Activated T-cell treated with anti-CD3 and anti-CD28 coated beads for 48 hours (primary cell): ENCODE results near the gene SHC3.

Source experiments
- DNase-seq: peaks from one replicate; pipeline ENCODE4 v3.0.0-alpha.2; 2020; ENCODE audit warnings: low read depth

Gene SHC3

DNA sequence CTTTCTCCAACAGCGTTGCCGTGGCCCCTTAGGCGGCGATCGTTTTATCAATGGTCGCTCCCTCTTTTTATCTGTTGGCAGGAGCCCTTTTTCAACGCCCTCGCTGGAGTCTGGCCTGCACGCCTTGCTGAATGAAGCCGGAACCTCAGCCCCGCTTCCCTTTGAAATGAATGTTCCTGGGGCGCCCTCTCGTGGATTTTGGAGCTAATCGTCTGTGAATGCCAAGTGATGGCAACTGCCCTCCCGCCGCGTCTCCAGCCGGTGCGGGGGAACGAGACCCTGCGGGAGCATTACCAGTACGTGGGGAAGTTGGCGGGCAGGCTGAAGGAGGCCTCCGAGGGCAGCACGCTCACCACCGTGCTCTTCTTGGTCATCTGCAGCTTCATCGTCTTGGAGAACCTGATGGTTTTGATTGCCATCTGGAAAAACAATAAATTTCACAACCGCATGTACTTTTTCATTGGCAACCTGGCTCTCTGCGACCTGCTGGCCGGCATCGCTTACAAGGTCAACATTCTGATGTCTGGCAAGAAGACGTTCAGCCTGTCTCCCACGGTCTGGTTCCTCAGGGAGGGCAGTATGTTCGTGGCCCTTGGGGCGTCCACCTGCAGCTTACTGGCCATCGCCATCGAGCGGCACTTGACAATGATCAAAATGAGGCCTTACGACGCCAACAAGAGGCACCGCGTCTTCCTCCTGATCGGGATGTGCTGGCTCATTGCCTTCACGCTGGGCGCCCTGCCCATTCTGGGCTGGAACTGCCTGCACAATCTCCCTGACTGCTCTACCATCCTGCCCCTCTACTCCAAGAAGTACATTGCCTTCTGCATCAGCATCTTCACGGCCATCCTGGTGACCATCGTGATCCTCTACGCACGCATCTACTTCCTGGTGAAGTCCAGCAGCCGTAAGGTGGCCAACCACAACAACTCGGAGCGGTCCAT lies 177.4 kb downstream of the SHC3 start:
- DNase-seq = peak; percentile 75

- no peak for DNase-seq
Observed at GRCh38 chr9:89000371-89000781, 178.2 kb downstream of the SHC3 start.

- DNase-seq = no peak
Observed at GRCh38 chr9:88998911-88999310, 179.7 kb downstream of the SHC3 start.

- no peak for DNase-seq
Observed at GRCh38 chr9:88998503-88998902, 180.1 kb downstream of the SHC3 start.

GRCh38 chr9:88997646-88998045 lies 181.0 kb downstream of the SHC3 start:
- no peak for DNase-seq

GRCh38 chr9:88996921-88997235 lies 181.7 kb downstream of the SHC3 start:
- DNase-seq = no peak

GRCh38 chr9:88996046-88996920 lies 182.3 kb downstream of the SHC3 start:
- DNase-seq = no peak

- no peak for DNase-seq
Observed at GRCh38 chr9:88995627-88996026, 183.0 kb downstream of the SHC3 start.

DNA sequence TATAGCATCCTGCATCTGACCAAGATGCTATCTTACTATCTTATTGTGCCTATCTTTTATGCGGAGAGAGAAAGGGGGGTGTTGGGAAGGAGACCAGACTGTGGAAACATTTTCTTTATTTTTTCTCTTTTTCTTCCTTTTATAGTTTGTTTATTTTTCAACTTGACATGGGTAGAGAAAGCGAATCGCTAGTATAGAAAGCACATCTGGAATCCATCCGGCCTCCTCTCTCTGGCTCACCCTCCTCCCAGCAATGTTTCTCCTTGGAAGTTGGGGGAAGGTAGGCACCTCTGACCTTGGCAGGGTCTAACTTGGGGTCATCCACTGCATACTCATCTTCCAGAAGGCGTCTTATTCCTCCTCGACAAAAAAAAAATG lies 183.4 kb downstream of the SHC3 start:
- no peak for DNase-seq

- no peak for DNase-seq
Observed at GRCh38 chr9:88994469-88995199, 184.0 kb downstream of the SHC3 start.

DNA sequence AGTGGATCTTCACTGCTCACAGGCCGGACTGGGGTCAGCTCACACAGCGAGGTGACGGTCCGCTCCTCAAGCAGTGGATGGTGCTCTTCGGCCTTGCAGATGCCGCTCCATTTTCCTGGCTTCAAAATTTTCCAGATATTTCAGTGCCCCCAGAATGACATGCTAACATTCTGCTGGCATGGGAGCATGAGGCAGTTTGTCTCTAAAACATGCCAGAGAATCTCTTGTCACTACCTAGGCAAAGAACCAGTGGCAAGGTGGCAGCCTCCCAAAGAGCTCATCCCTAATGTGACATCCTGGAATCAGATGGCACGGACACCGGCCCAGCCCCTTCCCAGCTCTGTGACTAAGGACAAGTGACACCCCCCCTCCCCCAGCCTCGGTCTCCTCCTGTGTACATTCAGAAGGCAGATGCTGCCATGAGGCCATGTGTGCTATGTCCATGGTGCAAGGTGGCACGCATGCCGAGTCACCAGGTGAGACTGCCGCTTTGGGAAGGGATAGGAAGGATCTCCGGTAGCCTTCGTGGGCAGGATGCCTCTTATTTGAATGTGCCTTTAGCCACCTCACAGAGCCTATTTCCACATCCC lies 184.7 kb downstream of the SHC3 start:
- no peak for DNase-seq

- DNase-seq = no peak
Observed at GRCh38 chr9:88993327-88993726, 185.3 kb downstream of the SHC3 start.

DNA sequence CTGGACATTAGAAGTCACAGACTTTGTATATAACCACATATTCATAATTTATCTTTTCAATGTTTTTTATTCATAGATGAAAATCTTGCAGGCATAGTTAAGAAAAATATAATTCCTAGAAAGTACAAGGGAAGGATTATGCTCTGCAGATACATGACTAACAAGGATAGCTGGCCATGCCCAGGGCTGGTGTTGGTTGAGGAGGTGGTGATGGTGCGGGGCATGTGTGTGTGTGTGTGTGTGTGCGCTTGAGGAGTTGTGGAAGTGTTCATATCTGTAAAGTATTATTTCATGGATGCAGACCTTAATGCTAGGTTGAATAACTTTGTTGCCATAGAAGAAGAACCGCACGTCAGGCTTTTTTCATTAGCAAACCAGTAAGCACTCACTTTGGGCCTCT lies 186.1 kb downstream of the SHC3 start:
- no peak for DNase-seq

DNA sequence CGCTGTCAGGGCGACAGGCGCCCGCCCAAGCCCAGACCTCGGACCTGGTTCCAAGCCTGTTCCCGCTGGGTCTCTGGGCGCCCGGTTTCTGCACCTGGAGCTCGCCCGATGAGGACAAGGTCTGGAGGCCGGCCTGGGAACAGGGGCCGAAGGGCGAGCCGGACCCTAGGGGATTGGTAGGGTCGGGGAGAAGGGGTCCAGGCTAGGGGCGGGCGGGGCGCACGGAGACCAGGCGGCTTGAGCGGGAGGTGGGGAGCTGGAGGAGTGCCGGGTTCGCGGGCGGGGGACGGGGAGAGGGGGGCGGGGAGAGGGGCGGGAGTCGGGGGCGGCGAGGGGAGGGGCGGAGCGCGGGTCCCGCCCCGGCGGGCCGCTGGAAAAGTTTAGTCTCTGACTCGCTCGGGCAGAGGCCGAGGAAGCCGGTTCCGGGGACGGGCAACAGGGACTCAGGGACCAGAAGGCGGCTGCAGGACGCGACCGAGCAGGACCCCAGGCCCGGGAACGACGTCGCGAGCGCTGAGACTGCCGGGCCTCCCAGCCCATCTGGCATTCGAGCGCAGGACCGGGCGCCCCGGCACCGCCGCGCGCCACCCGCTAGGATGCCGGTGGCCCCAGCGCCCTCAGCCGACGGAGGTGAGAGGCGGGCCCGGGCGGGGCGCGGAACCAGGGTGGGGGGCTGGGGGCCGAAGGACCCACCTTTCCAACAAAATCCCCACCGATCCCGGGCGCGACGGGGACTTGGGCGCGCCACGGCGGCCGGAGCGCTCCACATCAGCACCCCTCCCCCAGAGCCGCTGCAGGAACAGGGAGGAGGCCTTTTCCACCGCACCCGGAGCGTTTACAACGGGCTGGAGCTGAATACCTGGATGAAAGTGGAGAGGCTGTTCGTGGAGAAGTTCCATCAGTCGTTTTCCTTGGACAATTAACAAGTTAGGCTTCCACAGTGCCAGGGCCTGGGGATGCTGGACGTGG lies 187.3 kb downstream of the SHC3 start, which contains the start of gene S1PR3:
TSS of gene S1PR3 (plus strand) at position 403 of the 969 bp plus-strand sequence. CDS start 9,733 bp downstream, outside the sequence.
- DNase-seq = peak; percentile 30

GRCh38 chr9:88990729-88991065 lies 187.9 kb downstream of the SHC3 start:
- no peak for DNase-seq

DNA sequence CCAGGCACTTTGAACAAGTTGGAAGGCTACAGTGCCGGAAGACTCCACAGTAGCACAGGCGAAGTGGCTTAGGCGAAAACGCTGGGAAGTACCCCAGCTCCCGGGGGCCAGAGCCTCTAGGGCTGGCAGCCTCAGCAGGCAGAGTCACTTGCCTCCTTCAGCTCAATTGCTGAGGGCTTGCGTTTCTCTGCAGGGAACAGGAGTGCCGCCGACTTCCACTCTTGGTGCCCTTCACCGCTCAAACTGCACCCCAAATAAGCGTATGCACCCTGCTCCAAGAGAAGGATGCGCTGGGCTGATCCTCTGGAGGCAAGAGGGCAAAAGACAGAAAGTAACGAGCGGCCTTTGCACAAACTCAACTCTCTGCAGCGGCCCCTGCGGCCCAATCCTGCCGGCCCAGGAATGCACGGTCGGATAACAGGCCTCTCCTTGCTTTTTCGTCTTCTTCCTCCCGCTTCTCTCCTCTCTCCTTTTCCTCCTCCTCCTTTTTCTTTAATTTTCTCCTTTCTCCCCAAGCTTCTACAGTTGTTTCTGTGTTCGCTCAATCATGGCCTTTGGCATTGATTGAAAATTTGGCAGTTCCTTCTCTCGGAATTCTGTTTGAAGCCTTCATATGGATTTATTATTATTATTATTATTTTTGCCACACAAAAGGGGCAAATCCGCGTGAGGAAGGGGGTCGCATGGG lies 188.4 kb downstream of the SHC3 start:
- no peak for DNase-seq

DNA sequence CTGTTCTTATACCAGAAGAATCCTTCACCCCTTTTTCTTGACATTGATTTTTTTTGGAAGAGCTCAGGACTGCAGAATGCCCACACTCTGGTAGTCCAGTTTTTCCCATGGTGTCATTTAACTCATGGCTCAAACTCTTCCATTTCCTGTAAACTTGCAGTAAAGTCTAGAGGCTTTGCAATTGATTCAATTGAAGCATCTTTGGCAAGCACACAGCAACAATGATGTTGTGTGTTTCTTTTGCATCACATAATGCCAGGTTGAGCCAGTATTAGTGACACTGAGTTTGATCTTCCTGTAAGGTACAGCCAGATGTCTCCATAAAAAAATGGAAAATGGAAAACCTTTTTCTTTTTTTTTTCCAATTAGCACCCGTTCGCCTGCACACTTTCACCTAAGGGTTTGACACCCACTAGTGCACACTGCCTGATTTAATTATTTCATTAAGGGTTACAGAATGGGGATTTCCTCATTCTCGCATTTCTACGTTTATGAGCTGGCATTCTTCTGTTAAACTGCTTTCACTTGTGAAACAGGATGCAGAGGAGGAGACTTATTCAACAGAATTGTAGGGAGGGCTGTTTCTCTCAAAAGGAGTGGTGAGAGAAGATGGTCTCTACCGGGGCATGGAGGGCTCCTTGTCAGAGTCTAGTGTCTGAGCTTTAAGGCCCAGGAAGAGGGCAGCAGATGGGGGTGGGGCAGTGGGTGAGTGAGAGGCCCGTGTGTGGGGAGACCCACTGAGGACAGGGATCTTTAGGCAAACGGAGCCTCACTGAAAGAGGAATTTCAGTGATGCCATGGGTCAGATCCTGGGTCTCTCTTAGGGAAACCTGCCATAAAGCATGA lies 189.6 kb downstream of the SHC3 start:
- DNase-seq = no peak

- DNase-seq = no peak
Observed at GRCh38 chr9:88987661-88988060, 191.0 kb downstream of the SHC3 start.

GRCh38 chr9:88986776-88987175 lies 191.8 kb downstream of the SHC3 start:
- DNase-seq = no peak
